ENCODE data around the gene PPP1R8.
"Not testable (repeated sequence)": the region's sequence is repeated elsewhere in the genome, so short reads cannot be mapped to it uniquely, and the experiment has no call there.

- not testable (repeated sequence) for TF ChIP-seq POLR2A (IDR thresholded peaks at IDR 0.05; ENCODE audit: low read depth, low read length); POLR2AphosphoS5 (IDR thresholded peaks at IDR 0.05; ENCODE audit: low read depth, low read length); TAF1 (IDR thresholded peaks at IDR 0.05; ENCODE audit: borderline replicate concordance, low read depth, low read length)
Observed at GRCh38 chr1:27808131-27808530, 22.5 kb upstream of the PPP1R8 start.

Data from GM12892 (cell line).